HG02938 (cell line): ENCODE results near the gene CCSAP.
"Not testable (repeated sequence)": the region's sequence is repeated elsewhere in the genome, so short reads cannot be mapped to it uniquely, and the experiment has no call there.

Experiments used
- ATAC-seq: cut with Tn5 transposase; IDR thresholded peaks from one replicate; pipeline ENCODE4 v1.9.1; 2021; ENCODE audit warnings: mild to moderate bottlenecking, moderate library complexity; ENCODE audit not compliant: unreplicated experiment

CCSAP gene, protein sequence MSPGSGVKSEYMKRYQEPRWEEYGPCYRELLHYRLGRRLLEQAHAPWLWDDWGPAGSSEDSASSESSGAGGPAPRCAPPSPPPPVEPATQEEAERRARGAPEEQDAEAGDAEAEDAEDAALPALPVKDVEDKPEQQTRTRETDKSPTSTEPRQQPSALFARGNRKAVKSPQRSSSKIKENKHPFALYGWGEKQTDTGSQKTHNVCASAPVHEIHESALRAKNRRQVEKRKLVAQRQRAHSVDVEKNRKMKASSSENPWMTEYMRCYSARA

DNA sequence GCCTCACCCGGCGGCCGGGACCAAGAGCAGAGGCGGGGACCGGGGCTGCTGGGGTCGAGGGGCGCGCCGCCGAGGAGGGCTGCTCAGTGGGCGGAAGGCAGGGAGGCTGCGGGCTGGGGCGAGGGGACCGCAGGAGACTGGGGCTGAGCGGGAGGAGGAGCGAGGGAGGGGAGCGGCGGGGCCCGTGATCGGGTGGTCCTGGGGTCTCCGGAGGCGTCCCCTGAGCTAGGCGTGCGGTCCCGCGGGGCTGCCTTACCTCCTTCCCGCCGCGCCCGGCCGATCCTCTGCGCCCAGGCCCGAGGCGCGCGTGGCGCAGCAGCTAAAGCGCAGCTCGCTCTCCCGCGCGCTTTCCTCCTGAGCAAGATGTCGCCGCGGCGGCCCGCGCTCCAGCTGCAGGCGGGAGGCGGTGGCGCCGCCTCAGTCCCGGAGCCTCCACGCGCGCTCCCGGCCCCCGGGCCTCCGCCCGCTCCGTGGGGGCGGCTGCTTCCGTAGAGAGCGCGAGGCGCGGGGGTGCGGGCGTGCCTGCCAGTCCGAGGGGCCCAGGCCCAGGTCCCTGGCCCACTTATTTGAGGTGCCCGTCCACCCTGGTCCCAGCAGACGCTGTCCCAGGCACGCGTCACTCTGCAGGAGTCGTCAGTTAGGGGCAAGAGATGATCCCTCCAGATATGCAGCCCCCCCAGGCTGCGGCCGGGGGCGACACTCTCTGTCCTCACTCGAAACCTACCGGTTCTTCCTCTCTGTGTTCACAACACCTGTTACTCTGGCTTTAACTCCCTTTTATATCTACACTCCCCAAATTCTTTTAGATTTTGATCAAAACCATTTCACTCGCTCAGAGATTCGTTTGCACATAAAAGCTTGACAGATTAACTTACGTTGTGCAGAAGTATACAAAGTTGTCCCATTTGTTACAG lies at the start of gene CCSAP:
Gene CCSAP (minus strand): TSS at position 392 of the 914 bp plus-strand sequence. CDS start 582 bp downstream, outside the sequence.
- ATAC-seq = peak; percentile 37

DNA sequence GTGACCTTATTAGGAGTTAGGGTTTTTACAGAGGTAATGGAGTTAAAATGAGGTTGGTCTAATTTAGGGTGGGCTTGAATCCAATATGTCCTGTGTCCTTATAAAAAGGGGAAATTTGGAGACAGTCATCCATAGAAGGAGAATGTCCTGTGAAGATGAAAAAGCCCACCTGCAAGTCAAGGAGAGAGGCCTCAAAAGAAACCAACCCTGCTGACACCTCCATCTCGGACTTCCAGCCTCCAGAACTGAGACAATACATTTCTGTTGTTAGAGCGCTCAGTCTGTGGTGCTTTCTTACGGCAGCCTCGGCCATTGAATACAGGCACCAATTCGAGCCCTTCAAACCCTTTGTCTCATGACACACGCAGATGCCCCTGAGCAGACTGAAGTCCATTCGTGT lies 47.3 kb upstream of the CCSAP start:
- no peak for ATAC-seq

DNA sequence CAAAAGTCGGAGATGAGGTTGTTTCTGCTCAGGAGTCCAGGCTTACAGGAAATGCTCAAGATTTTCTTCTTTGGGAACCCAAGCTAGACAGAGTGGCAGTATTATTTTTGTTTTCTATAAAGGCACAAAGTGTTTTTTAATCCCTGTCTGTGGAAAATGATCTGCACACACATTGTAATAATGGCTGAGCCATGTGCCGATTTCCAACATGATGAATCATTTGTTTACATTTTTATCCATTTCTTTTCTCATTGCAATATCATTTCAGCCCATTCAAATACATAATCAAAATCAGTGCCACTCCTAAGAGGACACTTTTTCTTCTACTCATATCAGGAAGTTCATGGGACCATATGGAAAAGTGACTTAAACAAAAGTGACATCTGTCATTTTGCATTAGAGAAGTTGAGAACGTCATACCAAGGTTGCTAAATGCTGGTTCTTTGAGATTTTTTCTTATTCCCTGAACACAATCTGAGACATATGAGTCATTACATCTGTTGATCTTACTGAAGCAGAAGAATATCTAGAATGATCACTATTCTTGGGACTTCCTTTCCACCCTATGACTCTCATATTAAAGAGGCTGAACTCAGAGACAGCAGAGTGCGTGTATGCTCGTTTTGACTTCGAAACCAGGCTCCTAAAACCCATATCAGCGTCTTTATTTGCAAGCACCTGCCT lies 46.2 kb upstream of the CCSAP start:
- ATAC-seq = no peak

DNA sequence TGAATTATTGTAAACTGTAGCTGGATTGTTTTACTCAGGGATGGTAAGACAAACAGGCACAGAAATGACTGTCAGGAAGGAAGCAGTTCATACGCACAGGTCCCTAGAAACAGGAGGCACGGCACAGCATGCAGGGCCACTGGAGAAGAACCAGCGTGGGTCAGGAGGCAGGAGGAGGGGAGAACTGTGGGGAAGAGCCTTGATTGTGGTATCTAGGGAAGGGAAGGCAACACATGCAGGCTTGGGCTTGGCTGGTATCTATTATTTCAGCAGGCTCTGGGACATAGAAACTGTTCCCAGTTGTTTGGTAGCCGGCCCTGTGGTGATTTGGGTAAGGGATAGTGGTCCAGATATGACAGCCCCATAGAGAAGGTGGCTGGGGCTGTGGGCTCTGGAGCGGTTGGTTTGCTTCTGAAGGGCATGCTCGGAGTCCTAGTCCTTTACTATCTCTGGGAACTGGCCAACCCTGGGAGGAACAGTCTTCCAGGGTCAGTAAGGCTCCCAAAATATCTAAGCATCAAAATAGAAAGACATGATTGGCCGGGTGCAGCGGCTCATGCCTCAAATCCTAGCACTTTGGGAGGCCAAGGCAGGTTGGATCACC lies 43.1 kb upstream of the CCSAP start:
- no peak for ATAC-seq

DNA sequence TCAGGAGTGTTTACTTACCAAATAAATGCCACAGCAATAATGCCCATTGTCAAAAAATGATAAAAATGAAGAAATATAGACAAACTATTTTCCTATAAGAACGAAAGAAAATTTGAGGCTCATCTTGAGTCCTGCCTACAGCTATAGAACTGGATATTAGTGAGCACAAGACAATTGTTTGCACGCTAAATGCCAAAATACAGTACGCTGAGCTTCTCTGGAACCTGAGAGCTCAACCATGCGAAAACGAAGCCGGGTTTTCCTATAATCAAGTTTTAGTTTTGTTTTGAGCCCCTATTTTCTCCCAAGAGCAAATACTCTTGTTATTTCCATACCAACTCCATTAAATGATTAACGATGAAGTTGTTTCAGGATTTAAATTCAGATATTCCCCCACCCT lies 42.0 kb upstream of the CCSAP start:
- no peak for ATAC-seq

DNA sequence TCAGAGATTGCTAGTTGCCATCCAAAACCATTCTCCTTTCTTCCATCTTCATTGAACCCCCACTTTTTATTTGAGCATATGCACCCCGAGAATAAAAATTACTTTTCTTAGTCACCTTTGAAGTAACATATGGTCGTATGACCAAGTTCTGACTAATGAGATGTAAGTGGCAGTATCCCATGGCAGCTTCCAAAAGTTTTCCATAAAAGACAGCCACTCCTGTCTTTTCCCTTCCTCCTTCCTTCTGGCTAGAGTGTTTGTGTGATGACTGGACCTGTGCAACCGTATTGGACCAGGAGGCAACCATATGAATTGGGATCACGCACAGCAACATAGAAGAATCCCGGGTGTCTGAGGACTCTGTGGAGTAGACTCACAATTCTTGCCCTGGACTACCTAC lies 41.1 kb upstream of the CCSAP start:
- no peak for ATAC-seq

DNA sequence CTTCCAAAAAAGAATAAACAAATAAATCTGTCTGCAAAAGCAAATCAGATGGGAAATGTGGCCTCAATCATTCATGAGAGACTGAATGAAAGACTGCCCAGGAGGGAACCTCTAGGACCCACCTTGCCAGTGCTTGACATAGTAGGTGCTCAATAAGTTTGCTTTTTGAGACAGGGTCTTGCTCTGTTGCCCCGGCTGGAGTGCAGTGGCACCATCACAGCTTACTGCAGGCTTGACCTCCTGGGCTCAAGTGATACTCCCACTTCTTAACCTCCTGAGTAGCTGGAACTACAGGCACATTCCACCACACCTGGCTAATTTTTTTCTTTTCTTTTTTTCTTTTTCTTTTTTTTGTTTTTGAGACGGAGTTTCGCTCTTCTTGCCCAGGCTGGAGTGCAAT lies 40.3 kb upstream of the CCSAP start:
- ATAC-seq = no peak

DNA sequence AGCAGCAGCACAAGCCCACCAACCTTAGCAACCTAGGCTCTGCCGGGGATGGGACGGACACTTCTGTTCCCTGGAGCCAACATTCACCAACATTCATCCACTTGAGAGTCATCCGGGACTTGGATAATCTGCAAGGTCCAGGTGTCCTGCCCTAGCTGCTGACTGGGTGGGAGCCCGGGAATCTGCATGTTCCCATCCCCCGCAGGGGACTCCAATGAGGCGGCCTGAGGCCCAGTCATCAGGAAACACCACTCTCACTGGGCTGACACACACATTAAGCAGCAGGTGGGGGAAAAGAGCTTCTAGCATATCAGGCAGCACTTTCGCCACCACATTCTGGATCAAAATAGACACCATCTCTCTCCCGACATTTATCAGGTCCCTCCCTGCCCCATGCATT lies 38.4 kb upstream of the CCSAP start:
- no peak for ATAC-seq

DNA sequence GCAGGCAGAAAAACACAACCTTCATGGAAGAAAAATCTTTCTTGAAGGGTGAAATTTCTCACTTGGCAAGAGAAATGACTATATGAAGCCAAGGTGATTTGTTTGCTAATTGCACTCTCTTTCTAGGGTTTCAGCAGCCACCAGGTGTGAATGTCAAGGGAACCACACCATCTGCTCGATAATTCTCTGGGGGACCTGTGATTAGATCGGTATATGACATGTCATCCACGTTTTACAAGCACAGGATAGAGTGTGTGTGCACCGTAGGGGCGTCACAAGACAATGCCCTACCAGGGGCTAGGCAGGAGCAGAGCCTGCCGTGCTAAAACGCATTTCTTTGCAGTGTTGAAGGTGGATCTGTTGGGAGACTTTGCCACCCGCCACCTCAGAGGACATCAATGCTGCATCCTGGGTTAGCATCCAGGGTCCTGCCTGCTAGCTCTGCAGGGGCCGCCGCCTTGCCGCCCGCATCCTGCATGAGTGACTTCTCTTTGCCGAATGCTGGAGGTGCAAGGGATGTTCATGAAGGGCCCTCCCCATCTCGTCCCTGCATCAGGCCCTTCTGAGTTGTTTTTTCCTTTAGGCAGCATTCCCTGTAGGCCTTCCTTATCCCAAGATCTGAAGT lies 37.8 kb upstream of the CCSAP start:
- no peak for ATAC-seq

DNA sequence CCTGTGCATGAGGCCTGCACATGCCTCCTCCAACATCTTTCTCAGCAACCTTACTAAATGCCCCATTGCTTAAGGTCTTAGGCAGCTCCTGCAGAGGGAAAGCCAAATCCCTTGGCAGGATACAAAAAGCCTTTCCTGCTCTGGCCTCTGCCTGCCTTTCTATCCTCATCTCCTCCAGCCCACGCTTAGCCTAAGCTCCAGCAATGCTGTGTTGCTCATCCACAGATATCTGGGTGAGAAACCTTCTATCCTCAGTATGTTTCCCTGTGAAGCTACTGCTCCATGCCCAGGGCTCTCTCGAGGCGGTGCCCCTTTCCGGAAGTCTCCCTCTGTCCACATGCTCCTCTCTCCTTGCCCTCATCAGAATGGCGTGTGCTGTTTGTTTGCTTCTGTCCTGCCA lies 37.0 kb upstream of the CCSAP start:
- no peak for ATAC-seq

DNA sequence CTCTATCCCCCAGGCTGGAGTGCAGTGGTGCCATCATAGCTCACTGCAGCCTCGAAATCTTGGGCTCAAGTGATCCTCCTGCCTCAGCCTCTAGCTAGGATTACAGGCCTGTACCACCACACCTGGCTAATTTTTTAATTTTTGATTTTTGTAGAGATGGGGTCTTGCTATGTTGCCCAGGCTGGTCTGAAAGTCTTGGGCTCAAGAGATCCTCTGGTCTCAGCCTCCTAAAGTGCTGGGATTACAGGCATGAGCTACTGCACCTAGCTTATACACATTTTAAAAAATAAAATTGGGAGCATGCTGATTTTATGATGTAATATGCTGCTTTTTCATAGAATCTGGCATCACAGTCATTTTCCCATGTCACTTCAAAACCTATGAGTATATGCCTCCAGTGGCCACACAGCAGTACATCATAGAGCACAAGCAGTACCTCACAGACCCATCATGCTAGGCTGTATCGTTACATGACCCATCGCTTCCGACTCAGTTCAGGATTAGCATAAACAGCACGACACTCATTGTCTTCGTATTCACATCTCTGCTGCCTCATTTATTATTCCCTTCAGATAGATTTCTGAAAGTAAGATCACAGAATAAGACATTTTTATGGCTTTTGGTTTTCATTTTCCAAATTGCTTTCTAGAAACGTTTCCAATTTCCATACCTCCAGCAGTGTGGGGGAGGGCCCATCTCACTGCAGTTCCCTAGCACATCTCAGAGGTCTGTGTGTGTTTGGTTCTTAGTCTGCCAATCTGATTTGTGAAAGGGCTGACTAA lies 35.9 kb upstream of the CCSAP start:
- no peak for ATAC-seq

DNA sequence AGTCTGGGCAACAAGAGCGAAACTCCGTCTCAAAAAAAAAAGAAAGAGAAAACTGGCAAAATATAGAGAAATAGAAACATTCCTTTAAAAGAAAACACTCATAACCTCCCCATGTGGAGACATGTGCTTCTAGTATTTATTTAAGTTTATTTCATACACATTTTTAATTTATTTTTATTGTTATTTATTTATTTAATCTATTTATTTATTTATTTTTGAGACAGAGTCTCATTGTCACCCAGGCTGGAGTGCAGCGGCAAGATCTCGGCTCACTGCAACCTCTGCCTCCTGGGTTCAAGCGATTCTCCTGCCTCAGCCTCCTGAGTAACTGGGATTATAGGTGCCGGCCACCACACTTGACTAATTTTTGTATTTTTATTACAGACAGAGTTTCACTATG lies 35.2 kb upstream of the CCSAP start:
- not testable (repeated sequence) for ATAC-seq

DNA sequence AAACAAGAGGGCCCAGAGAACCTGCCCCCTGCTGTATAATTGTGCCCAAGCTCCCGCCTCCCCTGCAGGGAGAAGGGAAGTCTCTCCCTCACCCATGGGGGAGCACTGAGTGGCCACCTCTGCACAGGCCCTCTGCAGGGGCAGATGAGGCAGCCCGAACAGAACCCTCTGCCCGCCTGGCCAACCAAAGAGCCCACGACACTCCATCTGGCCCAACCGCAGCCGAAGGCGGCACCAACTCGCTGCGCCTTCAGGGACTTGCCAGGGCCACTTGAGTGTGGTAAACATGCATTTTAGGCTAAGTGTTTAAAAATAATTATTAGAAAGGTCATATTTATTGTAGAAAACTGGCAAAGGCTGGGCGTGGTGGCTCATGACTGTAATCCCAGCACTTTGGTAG lies 34.6 kb upstream of the CCSAP start:
- no peak for ATAC-seq

DNA sequence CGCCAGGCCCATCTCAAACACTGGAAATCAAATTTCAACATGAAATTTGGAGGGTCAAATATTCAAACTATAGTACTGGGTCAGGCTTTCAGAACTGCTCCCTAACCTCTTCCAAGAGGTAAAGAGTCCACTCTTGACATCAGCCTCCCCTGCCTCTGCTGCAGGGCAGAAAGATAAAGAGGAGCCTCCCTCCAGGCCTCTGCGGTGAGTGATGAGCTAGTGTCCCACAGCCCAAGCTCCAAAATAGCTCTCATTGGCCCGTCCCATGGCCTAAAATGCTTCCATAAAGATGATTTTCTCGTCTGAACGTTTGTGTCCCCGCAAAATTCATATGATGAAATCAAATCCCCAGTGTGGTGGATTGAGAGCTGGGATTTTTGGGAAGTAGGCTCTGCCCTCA lies 33.7 kb upstream of the CCSAP start:
- no peak for ATAC-seq

DNA sequence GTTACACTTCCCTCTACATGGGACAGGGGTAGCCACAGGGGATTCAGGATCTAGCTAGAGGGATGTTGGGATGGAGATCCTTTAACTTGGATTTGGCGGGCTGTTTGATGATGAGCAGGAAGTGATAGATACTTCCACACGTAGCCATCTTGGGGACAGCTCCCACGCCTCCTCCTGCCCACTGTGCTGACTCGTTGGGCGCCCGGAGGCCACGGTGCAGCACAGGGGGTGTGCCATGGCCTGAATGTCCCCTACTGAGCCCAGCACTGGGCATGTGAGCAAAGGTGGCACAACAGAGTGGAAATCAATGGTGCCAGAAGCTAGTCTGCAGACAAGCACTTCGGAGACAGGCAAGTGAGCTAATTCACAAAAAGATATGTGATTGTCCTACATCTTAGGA lies 31.6 kb upstream of the CCSAP start:
- no peak for ATAC-seq

DNA sequence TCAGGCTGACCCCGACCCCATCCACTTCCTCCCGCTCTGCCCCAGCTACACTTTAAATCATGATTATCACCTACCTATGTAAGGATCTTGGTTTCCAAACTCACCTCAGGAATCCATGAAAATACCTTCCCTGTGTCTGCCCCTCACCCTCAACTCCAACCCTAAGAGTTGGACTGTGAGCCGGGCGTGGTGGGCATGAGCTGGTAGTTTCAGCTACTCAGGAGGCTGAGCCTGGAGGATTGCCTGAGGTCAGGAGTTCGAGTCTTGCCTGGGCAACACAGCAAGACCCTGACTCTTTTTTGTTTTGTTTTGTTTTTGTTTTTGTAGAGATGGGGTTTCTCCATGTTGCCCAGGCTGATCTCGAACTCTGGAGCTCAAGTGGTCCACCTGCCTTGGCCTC lies 30.5 kb upstream of the CCSAP start:
- no peak for ATAC-seq

DNA sequence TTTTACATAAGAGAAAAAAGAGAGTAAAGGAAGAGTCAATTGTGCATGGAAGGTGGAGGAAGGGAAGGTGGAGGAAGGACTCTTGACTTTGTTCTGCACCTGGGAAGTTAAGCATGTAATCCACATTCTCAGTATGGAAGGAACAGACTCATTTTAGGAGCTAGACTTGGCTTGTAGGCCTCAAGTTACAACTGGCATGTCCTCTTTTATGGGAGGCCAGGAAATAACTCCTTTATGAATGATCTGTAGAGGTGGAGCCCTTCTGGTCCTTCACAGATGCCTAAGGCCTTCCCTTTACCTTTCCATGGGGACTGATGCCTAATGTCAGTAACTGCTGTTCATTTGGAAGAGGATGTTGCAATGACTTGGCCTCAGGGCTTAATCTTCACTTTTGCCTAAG lies 29.4 kb upstream of the CCSAP start:
- ATAC-seq = no peak

DNA sequence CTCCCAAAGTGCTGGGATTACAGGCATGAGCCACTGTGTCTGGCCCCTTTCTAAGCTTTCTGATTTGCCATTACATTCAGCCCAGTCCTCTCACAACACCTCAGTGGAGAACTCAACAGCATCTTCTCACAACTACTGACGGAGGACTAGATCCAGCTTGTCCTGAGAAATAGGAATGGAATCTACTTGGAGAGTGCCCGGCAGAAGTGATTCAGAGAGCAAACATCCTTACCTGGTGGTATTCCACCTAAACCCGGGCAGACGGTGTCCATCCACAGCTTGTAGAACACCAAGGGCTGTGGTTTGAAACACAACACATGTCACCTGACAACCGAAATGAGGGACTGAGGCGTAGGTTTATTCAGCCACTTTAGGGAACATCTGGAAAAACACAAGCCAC lies 28.8 kb upstream of the CCSAP start:
- no peak for ATAC-seq

DNA sequence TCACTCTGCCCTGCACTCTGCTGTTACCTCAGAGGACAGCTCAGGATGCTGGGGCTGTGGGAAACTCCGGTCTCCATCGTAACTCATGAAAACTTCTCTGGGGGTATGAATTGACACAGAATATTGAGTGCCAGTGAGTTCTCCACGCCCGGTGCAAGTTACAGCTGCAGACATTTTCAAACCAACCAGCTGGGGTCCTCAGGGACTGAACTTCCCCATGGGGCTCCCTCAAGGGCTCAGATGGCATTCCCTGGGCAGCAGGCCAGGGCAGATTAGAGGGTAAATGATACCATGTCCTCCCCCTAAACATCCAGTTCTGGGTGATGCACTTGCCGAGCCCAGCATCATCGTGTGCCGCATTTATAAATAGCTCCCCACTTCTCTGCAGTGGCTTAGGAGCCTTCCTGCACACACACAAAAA lies 27.8 kb upstream of the CCSAP start:
- no peak for ATAC-seq

DNA sequence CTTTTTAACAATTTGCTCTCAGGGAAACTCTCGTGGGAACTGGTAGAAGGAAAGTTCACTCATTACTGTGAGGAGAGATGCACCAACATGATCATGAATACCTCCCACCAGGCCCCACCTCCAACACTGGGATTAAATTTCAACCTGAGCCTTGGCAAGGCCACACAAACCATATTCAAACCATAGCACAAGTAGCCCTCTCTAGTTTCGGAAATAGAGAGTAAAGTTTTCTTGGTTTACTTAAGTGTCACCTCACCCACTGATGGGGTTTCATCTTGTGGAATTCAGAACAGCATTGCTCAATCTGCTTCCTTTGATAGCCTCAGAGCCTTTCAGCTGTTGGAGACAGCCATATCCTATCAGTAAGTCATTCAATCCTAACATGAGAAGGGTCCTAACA lies 25.5 kb upstream of the CCSAP start:
- ATAC-seq = peak; percentile 66
